NCI-H748 treated with DMSO at 0.1 percent for 48 hours (cell line): ENCODE data around the gene PPP2CA.
"Not testable (repeated sequence)": the region's sequence is repeated elsewhere in the genome, so short reads cannot be mapped to it uniquely, and the experiment has no call there.

Source experiments
- DNase-seq: peaks from one replicate; lab custom pipeline; 2025; lab: John Stamatoyannopoulos, UW

The PPP2CA gene

DNA sequence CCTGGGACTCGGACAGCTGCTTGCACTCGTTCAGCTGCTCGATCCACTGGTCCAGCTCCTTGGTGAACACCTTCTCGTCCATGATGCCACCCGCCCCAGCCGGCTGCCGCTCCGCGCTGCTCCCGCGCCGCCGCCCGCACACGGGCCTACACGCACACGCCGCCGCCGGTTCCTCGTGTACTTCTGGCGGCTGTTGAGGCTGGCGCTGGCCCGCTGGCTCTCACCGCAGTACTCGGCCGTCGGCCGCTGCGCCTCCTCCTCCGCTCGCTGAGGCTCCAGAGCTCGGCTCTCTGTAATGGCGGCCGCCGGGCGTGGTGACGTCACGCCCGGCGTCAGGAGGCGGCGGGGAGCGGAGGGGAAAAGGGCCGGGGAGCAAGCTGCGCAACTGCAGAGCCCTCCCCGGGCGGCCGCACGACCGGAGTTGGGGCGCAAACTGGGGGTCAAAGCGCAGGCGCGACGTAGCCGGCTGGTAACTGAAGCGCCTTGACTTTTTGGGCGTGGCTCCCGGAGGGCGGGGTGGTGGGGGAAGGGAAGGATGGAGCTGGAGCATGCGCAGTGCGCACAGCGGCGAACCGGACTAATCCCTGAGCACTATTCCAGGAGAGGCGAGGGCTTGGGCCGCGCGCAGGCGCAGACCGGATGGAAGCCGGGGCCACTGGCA is at the start of gene PPP2CA:
Gene PPP2CA (minus strand): TSS at position 294 of the 661 bp plus-strand sequence. CDS start 212 bp downstream, at position 82.
- peak; percentile 94 for DNase-seq

- DNase-seq = no peak
These were observed 47.9 kb upstream of the PPP2CA start for GRCh38 chr5:134273642-134274395.

GRCh38 chr5:134271059-134271458 is 45.2 kb upstream of the PPP2CA start:
- DNase-seq = no peak

DNA sequence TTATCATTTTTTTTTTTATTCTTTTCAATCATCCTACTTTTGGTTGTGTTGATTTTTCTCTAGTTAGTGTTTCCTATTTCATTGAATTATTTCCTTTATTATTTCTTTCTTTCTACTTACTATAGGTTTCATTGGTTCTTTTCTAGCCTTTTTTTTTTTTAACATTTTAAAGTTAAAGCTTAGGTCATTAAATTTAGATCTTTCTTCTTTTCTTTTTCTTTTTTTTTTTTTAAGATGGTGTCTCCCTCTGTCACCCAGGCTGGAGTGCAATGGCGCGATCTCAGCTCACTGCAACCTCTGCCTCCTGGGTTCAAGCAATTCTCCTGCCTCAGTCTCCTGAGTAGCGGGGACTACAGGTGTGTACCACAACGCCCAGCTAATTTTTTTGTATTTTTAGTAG is 43.0 kb upstream of the PPP2CA start:
- DNase-seq = no peak

GRCh38 chr5:134268019-134268601 is 42.2 kb upstream of the PPP2CA start:
- no peak for DNase-seq

DNA sequence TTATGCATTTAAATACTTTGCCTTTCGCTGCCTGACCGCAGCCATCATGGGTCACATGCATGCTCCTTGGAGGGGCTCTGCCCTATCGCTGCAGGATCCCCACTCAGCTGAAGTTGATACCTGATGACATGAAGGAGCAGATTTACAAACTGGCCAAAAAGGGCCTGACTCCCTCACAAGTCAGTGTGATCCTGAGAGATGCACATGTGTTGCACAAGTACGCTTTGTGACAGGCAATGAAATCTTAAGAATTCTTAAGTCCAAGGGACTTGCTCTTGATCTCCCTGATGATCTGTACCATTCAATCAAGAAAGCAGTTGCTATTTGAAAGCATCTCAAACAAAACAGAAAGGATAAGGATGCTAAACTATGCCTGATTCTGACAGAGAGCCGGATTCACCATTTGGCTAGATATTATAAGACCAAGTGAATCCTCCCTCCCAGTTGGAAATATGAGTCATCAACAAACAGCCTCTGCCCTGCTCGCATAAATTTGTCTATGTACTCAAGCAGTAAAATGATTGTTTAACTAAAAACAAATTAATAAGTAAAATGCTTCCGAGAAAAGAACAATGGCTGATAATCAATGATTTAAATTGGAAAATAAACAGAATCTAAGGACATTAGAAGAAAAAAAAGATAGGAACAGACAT is 41.6 kb upstream of the PPP2CA start:
- DNase-seq = no peak

DNA sequence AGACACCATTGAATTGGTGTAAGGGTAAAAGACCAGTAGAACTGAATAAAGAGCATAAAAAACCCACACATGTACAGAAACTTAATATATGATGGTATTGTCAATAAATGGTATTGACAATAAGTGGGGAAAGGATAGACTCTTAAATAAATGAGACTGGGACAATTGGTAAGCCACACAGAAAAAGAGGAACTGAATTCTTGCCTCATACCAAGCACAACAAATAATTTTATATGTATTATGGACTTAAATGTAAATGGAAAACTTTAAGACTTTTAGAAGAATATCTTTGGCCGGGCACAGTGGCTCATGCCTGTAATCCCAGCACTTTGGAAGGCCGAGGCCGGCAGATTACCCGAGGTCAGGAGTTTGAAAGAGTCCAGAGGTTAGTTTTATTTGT is 37.9 kb upstream of the PPP2CA start:
- DNase-seq = no peak

DNA sequence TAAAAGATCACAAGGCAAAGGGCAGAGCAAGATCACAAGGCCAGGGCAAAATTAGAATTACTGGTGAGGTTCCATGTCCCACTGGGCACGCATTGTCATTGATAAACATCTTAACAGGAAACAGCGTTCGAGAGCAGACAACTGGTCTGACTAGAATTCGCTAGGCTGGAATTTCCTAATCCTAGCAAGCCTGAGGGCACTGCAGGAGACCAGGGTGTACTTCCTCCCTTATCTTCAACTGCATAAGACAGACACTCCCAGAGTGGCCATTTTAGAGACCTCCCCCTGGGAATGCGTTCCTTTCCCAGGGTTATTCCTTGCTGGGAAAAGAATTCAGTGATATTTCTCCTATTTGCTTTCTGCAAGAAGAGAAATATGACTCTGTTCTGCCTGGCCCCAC is 36.8 kb upstream of the PPP2CA start:
- DNase-seq = not testable (repeated sequence)

- no peak for DNase-seq
These were observed 33.0 kb upstream of the PPP2CA start for GRCh38 chr5:134258896-134259295.

GRCh38 chr5:134257176-134257575 is 31.3 kb upstream of the PPP2CA start:
- no peak for DNase-seq

GRCh38 chr5:134255418-134256150 is 29.7 kb upstream of the PPP2CA start:
- DNase-seq = no peak

DNA sequence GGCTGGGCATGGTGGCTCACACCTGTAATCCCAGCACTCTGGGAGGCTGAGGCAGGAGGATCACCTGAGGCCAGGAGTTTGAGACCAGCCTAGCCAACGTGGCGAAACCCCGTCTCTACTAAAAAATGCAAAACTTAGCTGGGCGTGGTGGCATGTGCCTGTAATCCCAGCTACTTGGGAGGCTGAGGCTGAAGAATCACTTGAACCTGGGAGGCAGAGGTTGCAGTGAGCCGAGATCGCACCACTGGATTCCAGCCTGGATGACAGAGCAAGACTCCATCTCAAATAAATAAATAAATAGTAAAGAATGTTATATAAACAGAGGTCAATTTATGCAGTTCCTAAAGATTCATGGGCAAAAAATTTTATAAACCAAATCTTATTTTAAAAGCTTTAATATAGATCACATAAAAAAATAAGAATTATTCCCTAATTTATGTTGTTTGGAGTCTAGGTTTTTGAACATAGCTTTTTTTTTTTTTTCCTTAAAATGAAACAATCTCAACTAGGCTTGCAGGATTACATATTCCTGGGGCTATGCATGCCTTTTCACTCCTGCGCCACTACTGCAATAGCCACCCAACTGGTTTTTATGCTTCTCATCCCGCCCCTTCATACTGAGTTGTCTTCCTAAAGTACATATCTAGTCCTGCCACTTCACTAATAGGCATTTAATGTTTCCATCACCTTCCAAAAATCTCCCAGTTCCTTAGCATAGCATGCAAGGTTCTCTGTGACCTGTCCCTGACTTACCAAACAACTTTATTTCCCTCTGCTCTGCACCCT is 27.7 kb upstream of the PPP2CA start:
- not testable (repeated sequence) for DNase-seq

DNA sequence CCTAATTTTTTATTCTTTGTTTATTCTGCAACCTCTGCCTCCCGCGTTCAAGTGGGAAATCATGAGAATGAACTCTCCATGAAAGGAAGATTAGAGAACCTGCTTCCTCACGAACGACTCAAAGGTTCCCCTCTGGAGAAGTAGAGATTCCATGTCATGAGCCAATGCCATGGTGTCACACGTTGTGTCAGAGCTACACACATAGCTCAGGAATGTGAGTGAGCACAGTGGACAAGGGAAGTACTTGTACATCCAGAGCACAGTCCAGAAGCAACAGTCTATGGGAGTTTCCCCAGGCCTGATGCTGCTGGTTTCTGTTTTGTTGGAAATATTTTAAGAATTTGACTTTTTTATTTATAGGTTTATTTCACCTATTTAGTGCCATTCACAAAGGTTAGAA is 26.8 kb upstream of the PPP2CA start:
- DNase-seq = no peak

DNA sequence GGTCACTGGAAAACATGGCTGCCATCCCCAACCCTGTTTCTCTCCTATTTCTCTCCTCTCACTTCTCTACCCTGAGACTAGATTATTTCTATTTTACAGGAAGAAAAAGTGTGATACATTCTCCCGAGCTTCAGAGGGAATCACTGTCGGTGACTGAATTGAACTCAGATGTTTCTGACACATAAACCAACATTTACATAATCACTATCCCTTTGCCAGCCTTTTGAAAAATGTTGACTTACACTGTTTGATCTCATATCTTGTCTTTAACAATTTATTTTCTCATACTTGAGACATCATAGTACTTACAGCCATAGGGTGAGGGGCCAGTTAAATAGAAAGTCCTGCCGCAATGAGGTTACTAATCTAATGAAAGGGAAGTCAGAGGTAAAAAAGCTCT is 25.1 kb upstream of the PPP2CA start:
- DNase-seq = no peak

- DNase-seq = no peak
These were observed 23.9 kb upstream of the PPP2CA start for GRCh38 chr5:134249469-134250379.

GRCh38 chr5:134248256-134248655 is 22.4 kb upstream of the PPP2CA start:
- DNase-seq = no peak

DNA sequence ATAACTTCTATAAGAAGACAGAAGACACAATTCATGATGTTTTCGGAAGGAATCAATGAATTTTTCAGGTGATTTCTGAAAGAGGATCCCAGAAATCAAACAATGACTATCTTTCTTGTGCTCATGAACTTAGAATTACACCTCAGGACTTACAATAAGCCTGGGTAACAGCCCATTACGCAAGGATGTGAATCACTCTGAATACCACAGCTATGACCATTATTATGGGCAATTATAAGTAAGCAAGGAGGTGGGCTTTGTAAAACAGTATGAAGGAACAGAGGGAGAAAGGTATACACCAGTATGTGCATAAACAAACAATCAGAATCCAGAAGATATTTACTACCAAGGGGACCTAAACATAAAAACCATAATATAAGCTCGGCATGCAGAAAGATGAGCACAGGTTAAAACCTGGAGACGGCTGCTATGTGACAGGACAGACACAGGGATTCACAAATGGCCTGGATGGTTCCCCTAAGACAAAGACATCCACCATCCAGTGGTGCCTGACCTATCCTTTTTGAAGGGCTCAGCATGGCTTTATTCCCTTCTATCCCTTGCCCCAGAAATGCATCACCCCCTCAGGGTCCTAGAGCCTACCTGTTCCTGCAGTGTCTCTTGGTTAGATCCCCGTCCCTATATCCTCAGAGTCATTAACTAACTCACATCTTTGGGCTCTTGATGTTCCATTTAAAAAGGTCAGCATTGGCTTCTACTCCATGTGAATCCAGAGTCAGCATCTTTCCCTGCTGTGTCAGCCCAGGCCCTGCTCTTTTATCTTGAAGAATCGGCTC is 21.8 kb upstream of the PPP2CA start:
- DNase-seq = no peak

GRCh38 chr5:134246771-134247427 is 21.0 kb upstream of the PPP2CA start:
- no peak for DNase-seq

- DNase-seq = no peak
These were observed 19.8 kb upstream of the PPP2CA start for GRCh38 chr5:134245692-134246091.
